MM.1S (cell line): ENCODE results near the gene EID2.

Experiments
- DNase-seq: peaks from one replicate; pipeline ENCODE4 v3.0.0-alpha.2; 2015
- H2AFZ ChIP-seq: fragments of 300-600 bp; sonication (generic); 2 replicates; pipeline ENCODE4 v1.6.0; 2016; ENCODE audit warnings: antibody characterized with exemption, low read length
- H3F3A ChIP-seq: fragments of 300-600 bp; sonication (generic); 2 replicates; pipeline ENCODE4 v1.6.1; 2016; ENCODE audit warnings: mild to moderate bottlenecking, antibody characterized with exemption, low read length, moderate library complexity, mixed read lengths; ENCODE audit not compliant: insufficient read depth
- H3K27ac ChIP-seq: fragments of 300-600 bp; sonication (generic); 2 replicates; pipeline ENCODE4 v1.5.1; 2016; ENCODE audit warnings: mild to moderate bottlenecking, low read length
- H3K27me3 ChIP-seq: fragments of 300-600 bp; sonication (generic); replicated peaks from 2 replicates; pipeline ENCODE4 v1.6.0; 2016; ENCODE audit warnings: low read length; ENCODE audit not compliant: insufficient read depth
- H3K36me3 ChIP-seq: fragments of 300-600 bp; sonication (generic); replicated peaks from 2 replicates; pipeline ENCODE4 v1.6.1; 2016; ENCODE audit warnings: mild to moderate bottlenecking, low read length, mixed read lengths; ENCODE audit not compliant: insufficient read depth
- H3K4me1 ChIP-seq: fragments of 300-600 bp; sonication (generic); 2 replicates; pipeline ENCODE4 v1.6.1; 2016; ENCODE audit warnings: low read length, mixed read lengths
- H3K4me2 ChIP-seq: fragments of 300-600 bp; sonication (generic); 2 replicates; pipeline ENCODE4 v1.6.0; 2016; ENCODE audit warnings: low read depth, low read length
- H3K4me3 ChIP-seq: fragments of 300-600 bp; sonication (generic); 2 replicates; pipeline ENCODE4 v1.5.1; 2016; ENCODE audit warnings: low read length, mixed read lengths
- H3K79me2 ChIP-seq: fragments of 300-600 bp; sonication (generic); 2 replicates; pipeline ENCODE4 v1.6.1; 2016; ENCODE audit warnings: mixed run types, low read length, mixed read lengths
- H3K9ac ChIP-seq: fragments of 300-600 bp; sonication (generic); 2 replicates; pipeline ENCODE4 v1.6.1; 2016; ENCODE audit warnings: low read length, mixed read lengths
- H3K9me2 ChIP-seq: fragments of 300-600 bp; sonication (generic); replicated peaks from 2 replicates; pipeline ENCODE4 v1.6.1; 2016; ENCODE audit warnings: mild to moderate bottlenecking, low read length, mixed read lengths; ENCODE audit not compliant: insufficient read depth
- H3K9me3 ChIP-seq: fragments of 300-600 bp; sonication (generic); replicated peaks from 2 replicates; pipeline ENCODE4 v1.6.1; 2016; ENCODE audit warnings: mild to moderate bottlenecking, low read length, mixed read lengths; ENCODE audit not compliant: insufficient read depth
- H4K20me1 ChIP-seq: fragments of 300-600 bp; sonication (generic); 2 replicates; pipeline ENCODE4 v1.6.1; 2016; ENCODE audit warnings: mild to moderate bottlenecking, low read length, moderate library complexity, mixed read lengths; ENCODE audit not compliant: insufficient read depth
- EZH2 ChIP-seq: fragments of 300-600 bp; sonication (generic); optimal IDR thresholded peaks from 2 replicates; pipeline ENCODE3; 2017; ENCODE audit warnings: low read depth, mild to moderate bottlenecking, antibody characterized with exemption, low read length, mixed read lengths
- EZH2phosphoT487 ChIP-seq: fragments of 300-600 bp; sonication (generic); IDR thresholded peaks from 2 replicates; pipeline ENCODE4 v1.6.1; 2018; ENCODE audit warnings: antibody characterized with exemption, low read length
- TF ChIP-seq, protein P1 (sequence below): fragments of 300-600 bp; sonication (generic); IDR thresholded peaks from 2 replicates; pipeline ENCODE4 v1.5.1; 2016; ENCODE audit warnings: antibody characterized with exemption, low read length, mixed read lengths

EID2 gene

DNA sequence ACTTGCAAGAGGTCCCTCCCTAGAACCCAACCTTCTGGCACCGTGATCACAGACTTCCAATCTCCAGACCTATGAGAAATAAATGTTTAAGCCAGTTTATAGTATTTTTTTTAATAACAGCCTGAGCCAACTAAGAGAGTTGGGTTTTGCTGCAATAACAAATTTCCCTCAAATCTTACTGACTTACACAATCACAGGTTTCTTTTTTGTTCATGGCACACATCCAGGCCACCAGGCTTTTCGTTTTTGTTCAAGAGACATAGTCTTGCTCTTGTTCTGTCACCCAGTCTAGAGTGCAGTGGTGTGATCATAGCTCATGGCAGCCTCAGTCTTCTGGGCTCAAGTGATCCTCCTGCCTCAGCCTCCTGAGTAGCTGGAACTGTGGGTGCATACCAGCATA lies 27.0 kb downstream of the EID2 start:
- Histone ChIP-seq H3K4me3 (no peak overlapping the region), H3F3A (no peaks in the 10 kb centered on the region), H3K9me3 (no peaks in the 10 kb centered on the region), H3K36me3 (no peaks in the 10 kb centered on the region), H3K9ac (no peak overlapping the region), H3K27me3 (peaks cover 73% of the 10 kb centered on the region), H4K20me1 (no peaks in the 10 kb centered on the region), H3K79me2 (no peaks in the 10 kb centered on the region), H3K27ac (no peak overlapping the region), H3K9me2 (no peaks in the 10 kb centered on the region), H2AFZ (no peak overlapping the region), H3K4me1 (no peaks in the 10 kb centered on the region), H3K4me2 (no peak overlapping the region)
- no peak for DNase-seq
- no peak for TF ChIP-seq EZH2
- TF ChIP-seq, protein P1, sequence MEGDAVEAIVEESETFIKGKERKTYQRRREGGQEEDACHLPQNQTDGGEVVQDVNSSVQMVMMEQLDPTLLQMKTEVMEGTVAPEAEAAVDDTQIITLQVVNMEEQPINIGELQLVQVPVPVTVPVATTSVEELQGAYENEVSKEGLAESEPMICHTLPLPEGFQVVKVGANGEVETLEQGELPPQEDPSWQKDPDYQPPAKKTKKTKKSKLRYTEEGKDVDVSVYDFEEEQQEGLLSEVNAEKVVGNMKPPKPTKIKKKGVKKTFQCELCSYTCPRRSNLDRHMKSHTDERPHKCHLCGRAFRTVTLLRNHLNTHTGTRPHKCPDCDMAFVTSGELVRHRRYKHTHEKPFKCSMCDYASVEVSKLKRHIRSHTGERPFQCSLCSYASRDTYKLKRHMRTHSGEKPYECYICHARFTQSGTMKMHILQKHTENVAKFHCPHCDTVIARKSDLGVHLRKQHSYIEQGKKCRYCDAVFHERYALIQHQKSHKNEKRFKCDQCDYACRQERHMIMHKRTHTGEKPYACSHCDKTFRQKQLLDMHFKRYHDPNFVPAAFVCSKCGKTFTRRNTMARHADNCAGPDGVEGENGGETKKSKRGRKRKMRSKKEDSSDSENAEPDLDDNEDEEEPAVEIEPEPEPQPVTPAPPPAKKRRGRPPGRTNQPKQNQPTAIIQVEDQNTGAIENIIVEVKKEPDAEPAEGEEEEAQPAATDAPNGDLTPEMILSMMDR: no peak
- TF ChIP-seq EZH2phosphoT487: no peak

DNA sequence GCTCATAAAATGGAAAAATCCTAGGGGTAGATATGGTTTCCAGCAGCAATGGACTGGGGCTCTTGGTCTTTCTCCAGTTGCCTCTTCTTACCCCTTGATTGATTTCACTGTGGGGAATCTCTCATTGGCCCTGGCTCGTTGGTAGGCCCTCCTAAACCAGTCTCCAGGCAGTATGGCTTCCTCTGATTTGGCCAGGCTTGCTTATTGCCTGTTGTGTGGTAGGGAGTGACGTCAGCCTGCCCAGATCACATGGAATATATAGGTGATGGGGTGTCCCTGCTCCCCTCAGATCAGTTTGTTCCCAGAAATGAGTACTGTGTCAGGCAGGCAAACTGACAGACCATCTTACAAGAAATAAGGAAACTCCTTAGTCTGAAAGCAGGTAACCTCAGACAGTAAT lies 30.7 kb downstream of the EID2 start:
- H4K20me1 ChIP-seq: no peaks in the 10 kb centered on the region
- H3K27me3 ChIP-seq: peaks cover 75% of the 10 kb centered on the region
- H3K9me2 ChIP-seq: no peaks in the 10 kb centered on the region
- no peak overlapping the region for H3K4me3 ChIP-seq
- H3K36me3 ChIP-seq: no peaks in the 10 kb centered on the region
- TF ChIP-seq, protein P1: no peak
- TF ChIP-seq EZH2 (no peak), EZH2phosphoT487 (no peak)
- H3K4me2 ChIP-seq: no peak overlapping the region
- H3K79me2 ChIP-seq: no peaks in the 10 kb centered on the region
- no peak overlapping the region for H3K27ac ChIP-seq
- no peak overlapping the region for H3K9ac ChIP-seq
- H3F3A ChIP-seq: no peaks in the 10 kb centered on the region
- no peak for DNase-seq
- H3K9me3 ChIP-seq: no peaks in the 10 kb centered on the region
- H2AFZ ChIP-seq: no peak overlapping the region
- no peaks in the 10 kb centered on the region for H3K4me1 ChIP-seq

DNA sequence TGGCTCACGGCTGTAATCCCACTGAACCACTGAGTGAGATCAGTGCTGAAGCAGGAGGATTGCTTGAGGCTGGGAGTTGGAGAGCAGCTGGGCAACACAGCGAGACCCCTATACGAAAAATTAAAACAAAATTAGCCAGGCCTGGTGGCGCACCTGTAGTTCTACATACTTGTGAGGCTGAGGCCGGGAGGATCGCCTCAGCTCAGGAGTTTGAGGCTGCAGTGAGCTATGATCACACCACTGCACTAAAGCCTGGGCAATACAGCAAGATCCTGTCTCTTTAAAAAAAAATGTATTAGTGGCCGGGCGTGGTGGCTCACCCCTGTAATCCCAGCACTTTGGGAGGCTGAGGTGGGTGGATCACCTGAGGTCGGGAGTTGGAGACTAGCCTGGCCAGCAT lies 31.3 kb downstream of the EID2 start:
- Histone ChIP-seq H3F3A (no peaks in the 10 kb centered on the region), H3K79me2 (no peaks in the 10 kb centered on the region), H3K9me3 (no peaks in the 10 kb centered on the region), H3K27ac (no peak overlapping the region), H3K9ac (no peak overlapping the region), H2AFZ (no peak overlapping the region), H3K9me2 (no peaks in the 10 kb centered on the region), H4K20me1 (no peaks in the 10 kb centered on the region), H3K4me3 (no peak overlapping the region), H3K4me1 (no peaks in the 10 kb centered on the region), H3K36me3 (no peaks in the 10 kb centered on the region), H3K4me2 (no peak overlapping the region), H3K27me3 (peaks cover 75% of the 10 kb centered on the region)
- no peak for DNase-seq
- TF ChIP-seq EZH2phosphoT487 (no peak), EZH2 (no peak)
- TF ChIP-seq, protein P1: no peak
